Psoas muscle (tissue), 8 donors: Measurements from ENCODE around the gene FAM120B. TPM values are rescaled to one million over a fixed set of nuclear protein-coding genes. Genes with fewer than 3 reads are reported as not detected.

Source experiments
- ATAC-seq, 4 donors: fragments of 200-7000 bp; cut with Tn5 transposase; one replicate each; pipeline ENCODE4 v1.9.1; 2020; ENCODE audit warnings: moderate library complexity in 3 of 4, mild to moderate bottlenecking in 2 of 4
- DNase-seq, 2 donors: peaks; one replicate each; pipeline ENCODE4 v3.0.0-alpha.2; 2020
- H3K27ac ChIP-seq: fragments of 200-600 bp; one replicate; pipeline ENCODE4 v1.8.0; 2022
- H3K27me3 ChIP-seq, 3 donors: fragments of 200-600 bp in 1 of 3; one replicate each; pipeline versions ENCODE4 v1.6.1 to v1.8.0; 2013 to 2022; ENCODE audit warnings: low read length in 2 of 3, mild to moderate bottlenecking in 2 of 3, moderate library complexity in 1 of 3; ENCODE audit not compliant: insufficient read depth in 3 of 3
- H3K36me3 ChIP-seq, 2 donors: fragments of 200-600 bp in 1 of 2; one replicate each; pipeline versions ENCODE4 v1.6.1 to v1.8.0; 2013 to 2022; ENCODE audit warnings: low read depth in 1 of 2, mild to moderate bottlenecking in 1 of 2, moderate library complexity in 1 of 2; ENCODE audit not compliant: insufficient read depth in 1 of 2
- H3K4me1 ChIP-seq: fragments of 200-600 bp; one replicate; pipeline ENCODE4 v1.8.0; 2022
- H3K4me3 ChIP-seq: fragments of 200-600 bp; one replicate; pipeline ENCODE4 v1.8.0; 2022; ENCODE audit warnings: mild to moderate bottlenecking
- H3K9me3 ChIP-seq: fragments of 200-600 bp; one replicate; pipeline ENCODE4 v1.8.0; 2022
- CTCF ChIP-seq: fragments of 200-600 bp; IDR thresholded peaks from one replicate; pipeline ENCODE4 v1.8.0; 2022; ENCODE audit warnings: antibody characterized with exemption
- WGBS, 3 donors: extraction: QIAGEN DNeasy Blood & Tissue Kit; methylation state at CpG; one replicate each; pipeline versions ENCODE4 v1.1.6 to v1.1.7; 2013; 5-methylcytosine and 5-hydroxymethylcytosine counted together
- intact Hi-C, 2 donors: fragments of 100-400 bp; cut with DNase I; formaldehyde crosslinking; loops; one replicate each; pipeline versions ENCODE4 v1.11.0 to v1.14.2; 2022
- polyA plus RNA-seq, 3 donors: library from polyadenylated mRNA; stranded (reverse); fragments of 200-250 nt; gene quantifications; one replicate each; pipeline ENCODE4 v1.2.3, GENCODE V29; 2013
- total RNA-seq, 4 donors: library from RNA; stranded (reverse); fragmentation: NEBNext Ultra II Directional in 2 of 4; extraction: Animal tissue kit (Norgen Biotek cat#: 25700) in 2 of 4; gene quantifications; one replicate each; pipeline versions ENCODE4 v1.2.1 to v1.2.4, GENCODE V29; 2021 to 2023
- donor health status: healthy with polysubstance abuse.
- donor health status: DM: no; HTN: no; CAD: no; lungs with moderate emphysema.
- donor health status: Bipolar disorder and iron deficiency.
- donor health status: healthy.
- donor health status: DM: yes; HTN: yes; CAD: no.
- donor health status: DM: no; HTN: no; CAD: no.
- donor health status: DM: no; HTN: no; CAD: no.
- donor health status: DM: yes; HTN: yes; CAD: no.

FAM120B gene
- total and polyA plus RNA-seq, 7 donors, result 9.2 to 24.2 (median 19.4) TPM

GRCh38 chr6:170434821-170435155 is 128.2 kb downstream of the FAM120B start:
- H3K4me1 ChIP-seq, result peaks cover 23% of the 10 kb centered on the region
- intact Hi-C loops, result loop anchor here in 1 of 2 donors (5.0 kb wide), 1 partner anchor 88 kb away; no protein-coding TSS in a partner anchor
- H3K36me3 ChIP-seq, result no peaks in the 10 kb centered on the region
- no peaks in the 10 kb centered on the region for H3K27me3 ChIP-seq
- H3K4me3 ChIP-seq, result no peak overlapping the region
- WGBS, 3 donors, result 82 to 89% (median 83%) methylated on average over 17 of the region's 17 CpGs
- DNase-seq (peak in 1 of 2 donors; percentile 49), ATAC-seq (no peak)
- H3K9me3 ChIP-seq, result no peaks in the 10 kb centered on the region
- H3K27ac ChIP-seq, result no peak overlapping the region
- TF ChIP-seq CTCF, result no peak

GRCh38 chr6:170435766-170436165 is 129.2 kb downstream of the FAM120B start:
- TF ChIP-seq CTCF, result no peak
- 31 to 89% (median 86%) methylated on average over 1 of the region's 1 CpG for WGBS, 3 donors

GRCh38 chr6:170436209-170436809 is 129.8 kb downstream of the FAM120B start:
- TF ChIP-seq CTCF, result no peak
- H3K4me1 ChIP-seq, result peaks cover 29% of the 10 kb centered on the region

More at GRCh38 chr6:170435766-170436165, 129.2 kb downstream of the FAM120B start:
- Histone ChIP-seq H3K27me3 (no peaks in the 10 kb centered on the region), H3K9me3 (no peaks in the 10 kb centered on the region), H3K27ac (no peak overlapping the region), H3K4me1 (peaks cover 29% of the 10 kb centered on the region), H3K36me3 (no peaks in the 10 kb centered on the region), H3K4me3 (no peak overlapping the region)
- intact Hi-C loops, result loop anchor here in 1 of 2 donors (5.0 kb wide), 1 partner anchor 87 kb away; no protein-coding TSS in a partner anchor
- DNase-seq (no peak), ATAC-seq (no peak)

GRCh38 chr6:170437719-170438401 is 131.3 kb downstream of the FAM120B start:
- intact Hi-C loops, result loop anchor here in 1 of 2 donors (5.0 kb wide), 1 partner anchor 84 kb away; no protein-coding TSS in a partner anchor
- WGBS, 3 donors, result 41 to 58% (median 47%) methylated on average over 12 of the region's 12 CpGs
- peaks cover 29% of the 10 kb centered on the region for H3K4me1 ChIP-seq

More at GRCh38 chr6:170436209-170436809, 129.8 kb downstream of the FAM120B start:
- ATAC-seq, result no peak
- H3K27me3 ChIP-seq, result no peaks in the 10 kb centered on the region
- intact Hi-C loops, result loop anchor here in 1 of 2 donors (5.0 kb wide), 1 partner anchor 86 kb away; no protein-coding TSS in a partner anchor
- H3K27ac ChIP-seq, result no peak overlapping the region
- 90 to 93% (median 91%) methylated on average over 3 of the region's 3 CpGs for whole genome bisulfite sequencing, 3 donors
- no peak for DNase-seq
- no peak overlapping the region for H3K4me3 ChIP-seq
- no peaks in the 10 kb centered on the region for H3K9me3 ChIP-seq
- H3K36me3 ChIP-seq, result no peaks in the 10 kb centered on the region

More at GRCh38 chr6:170437719-170438401, 131.3 kb downstream of the FAM120B start:
- ATAC-seq, result peak; percentile 12 to 43 (median 24)
- no peaks in the 10 kb centered on the region for H3K36me3 ChIP-seq
- H3K4me3 ChIP-seq, result peak overlapping the region; percentile 55
- DNase-seq, result peak in 1 of 2 donors; percentile 64
- no peak for TF ChIP-seq CTCF
- no peaks in the 10 kb centered on the region for H3K27me3 ChIP-seq
- H3K27ac ChIP-seq, result peak overlapping the region; percentile 95
- H3K9me3 ChIP-seq, result no peaks in the 10 kb centered on the region
